Measurements from ENCODE around the gene MRPS10.

DNA sequence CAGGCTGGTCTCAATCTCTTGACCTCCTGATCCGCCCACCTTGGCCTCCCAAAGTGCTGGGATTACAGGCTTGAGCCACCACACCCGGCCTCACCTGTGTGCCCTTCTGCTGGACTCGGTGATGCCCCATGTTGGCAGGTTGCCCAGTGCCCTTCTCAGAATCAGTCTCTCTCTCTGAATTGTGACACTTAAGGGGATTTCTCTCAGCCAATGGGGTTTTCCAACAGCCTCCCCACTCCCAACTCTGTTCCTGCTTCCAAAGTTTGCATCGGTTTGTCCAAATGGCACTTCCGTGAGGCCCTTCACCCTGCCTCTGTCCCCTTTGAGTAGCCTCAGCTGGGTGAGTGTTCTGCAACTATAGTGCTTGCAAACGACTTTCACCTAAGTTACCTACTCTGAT, 3.1 kb upstream of the MRPS10 start:
- TF ChIP-seq, protein P1, sequence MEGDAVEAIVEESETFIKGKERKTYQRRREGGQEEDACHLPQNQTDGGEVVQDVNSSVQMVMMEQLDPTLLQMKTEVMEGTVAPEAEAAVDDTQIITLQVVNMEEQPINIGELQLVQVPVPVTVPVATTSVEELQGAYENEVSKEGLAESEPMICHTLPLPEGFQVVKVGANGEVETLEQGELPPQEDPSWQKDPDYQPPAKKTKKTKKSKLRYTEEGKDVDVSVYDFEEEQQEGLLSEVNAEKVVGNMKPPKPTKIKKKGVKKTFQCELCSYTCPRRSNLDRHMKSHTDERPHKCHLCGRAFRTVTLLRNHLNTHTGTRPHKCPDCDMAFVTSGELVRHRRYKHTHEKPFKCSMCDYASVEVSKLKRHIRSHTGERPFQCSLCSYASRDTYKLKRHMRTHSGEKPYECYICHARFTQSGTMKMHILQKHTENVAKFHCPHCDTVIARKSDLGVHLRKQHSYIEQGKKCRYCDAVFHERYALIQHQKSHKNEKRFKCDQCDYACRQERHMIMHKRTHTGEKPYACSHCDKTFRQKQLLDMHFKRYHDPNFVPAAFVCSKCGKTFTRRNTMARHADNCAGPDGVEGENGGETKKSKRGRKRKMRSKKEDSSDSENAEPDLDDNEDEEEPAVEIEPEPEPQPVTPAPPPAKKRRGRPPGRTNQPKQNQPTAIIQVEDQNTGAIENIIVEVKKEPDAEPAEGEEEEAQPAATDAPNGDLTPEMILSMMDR (IDR thresholded peaks at IDR 0.05), result no peak
- no peak for TF ChIP-seq EZH2 (IDR thresholded peaks at IDR 0.05; ENCODE audit: borderline replicate concordance, insufficient read depth, low read depth, low read length, poor library complexity, severe bottlenecking)
